ENCODE measurements around the gene ZNF227.
"Not testable (repeated sequence)": the region's sequence is repeated elsewhere in the genome, so short reads cannot be mapped to it uniquely, and the experiment has no call there.

DNA sequence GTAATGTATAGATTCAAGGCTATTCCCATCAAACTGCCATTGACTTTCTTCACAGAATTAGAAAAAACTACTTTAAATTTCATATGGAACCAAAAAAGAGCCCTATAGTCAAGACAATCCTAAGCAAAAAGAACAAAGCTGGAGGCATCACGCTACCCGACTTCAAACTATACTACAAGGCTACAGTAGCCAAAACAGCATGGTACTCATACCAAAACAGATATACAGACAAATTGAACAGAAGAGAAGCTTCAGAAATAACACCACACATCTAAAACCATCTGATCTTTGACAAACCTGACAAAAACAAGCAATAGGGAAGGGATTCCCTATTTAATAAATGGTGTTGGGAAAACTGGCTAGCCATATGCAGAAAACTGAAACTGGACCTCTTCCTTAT lies 40.0 kb downstream of the ZNF227 start:
- not testable (repeated sequence) for TF ChIP-seq CTCF, POLR2A, POLR2AphosphoS5 (IDR thresholded peaks at IDR 0.05)
